Ascending aorta (tissue), 2 donors: Measurements from ENCODE around the gene ZFYVE28. TPM values are rescaled to one million over a fixed set of nuclear protein-coding genes. Genes with fewer than 3 reads are reported as not detected.

Experiments
- DNase-seq, 2 donors: peaks; one replicate each; pipeline ENCODE4 v3.0.0-alpha.2; 2019; ENCODE audit warnings: low spot score in 2 of 2
- H3K27ac ChIP-seq, 2 donors: fragments of 200-600 bp; sonication (generic); one replicate each; pipeline ENCODE4 v1.5.1; 2016 to 2017; ENCODE audit warnings: mild to moderate bottlenecking in 1 of 2
- H3K27me3 ChIP-seq: fragments of 200-600 bp; sonication (generic); one replicate; pipeline ENCODE4 v1.5.1; 2017
- H3K36me3 ChIP-seq, 2 donors: fragments of 200-600 bp; sonication (generic); one replicate each; pipeline ENCODE4 v1.5.1; 2016
- H3K4me1 ChIP-seq, 2 donors: fragments of 200-600 bp; sonication (generic); one replicate each; pipeline ENCODE4 v1.5.1; 2016 to 2017; ENCODE audit warnings: mild to moderate bottlenecking in 1 of 2
- H3K4me3 ChIP-seq, 2 donors: fragments of 200-600 bp; sonication (generic); one replicate each; pipeline ENCODE4 v1.5.1; 2016 to 2017; ENCODE audit warnings: mild to moderate bottlenecking in 1 of 2
- H3K9me3 ChIP-seq, 2 donors: fragments of 200-600 bp; sonication (generic); one replicate each; pipeline ENCODE4 v1.5.1; 2016
- intact Hi-C: fragments of 100-400 bp; cut with DNase I; formaldehyde crosslinking; loops from one replicate; pipeline ENCODE4 v1.15.1; 2023
- total RNA-seq: library from RNA; depleted of rRNA; stranded (reverse); fragments of >200 nt; gene quantifications from one replicate; pipeline ENCODE4 v1.1.0, GENCODE V29; 2016
- TF ChIP-seq, protein P1 (sequence below), 3 experiments: fragments of 200-600 bp in 2 of 3; fragments of 450-650 bp in 1 of 3; sonication (generic) in 2 of 3; IDR thresholded peaks; one replicate each; pipeline ENCODE4 v1.5.1; 2016 to 2019; ENCODE audit warnings: antibody characterized with exemption in 3 of 3, mild to moderate bottlenecking in 1 of 3, moderate library complexity in 1 of 3

The ZFYVE28 gene
- total RNA-seq, 1 donor from 2014 or later, result 12.3 TPM

DNA sequence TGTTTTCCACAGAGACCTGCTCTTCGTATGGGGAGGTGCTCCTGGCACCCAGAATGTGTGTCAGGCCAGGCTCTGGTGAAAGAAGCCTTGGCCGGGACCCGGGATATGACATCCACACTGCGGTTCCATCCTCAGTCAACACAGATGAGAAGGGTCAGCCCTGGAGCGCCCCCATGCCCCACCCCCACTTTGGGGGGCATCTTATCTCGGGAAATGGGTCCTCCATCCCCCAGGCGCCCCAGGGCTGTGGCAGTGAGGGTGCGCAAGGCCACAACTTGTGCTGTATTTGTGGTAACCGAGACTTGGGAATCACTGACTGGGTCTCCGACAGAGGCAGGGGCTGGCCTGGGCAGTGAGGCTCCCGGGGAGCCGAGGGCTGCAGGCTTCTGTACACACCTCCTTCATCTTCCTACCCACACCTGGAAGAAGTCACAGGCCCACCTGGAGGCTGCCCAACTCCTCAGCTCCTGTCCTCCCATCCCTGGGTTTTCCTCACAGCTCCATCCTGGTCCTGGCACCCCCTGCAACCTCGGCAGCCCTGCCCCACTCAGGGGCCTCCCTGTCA, 8.3 kb upstream of the ZFYVE28 start:
- no peak for DNase-seq
- H3K27me3 ChIP-seq, result no peaks in the 10 kb centered on the region
- H3K4me3 ChIP-seq, result no peak overlapping the region
- TF ChIP-seq, protein P1, sequence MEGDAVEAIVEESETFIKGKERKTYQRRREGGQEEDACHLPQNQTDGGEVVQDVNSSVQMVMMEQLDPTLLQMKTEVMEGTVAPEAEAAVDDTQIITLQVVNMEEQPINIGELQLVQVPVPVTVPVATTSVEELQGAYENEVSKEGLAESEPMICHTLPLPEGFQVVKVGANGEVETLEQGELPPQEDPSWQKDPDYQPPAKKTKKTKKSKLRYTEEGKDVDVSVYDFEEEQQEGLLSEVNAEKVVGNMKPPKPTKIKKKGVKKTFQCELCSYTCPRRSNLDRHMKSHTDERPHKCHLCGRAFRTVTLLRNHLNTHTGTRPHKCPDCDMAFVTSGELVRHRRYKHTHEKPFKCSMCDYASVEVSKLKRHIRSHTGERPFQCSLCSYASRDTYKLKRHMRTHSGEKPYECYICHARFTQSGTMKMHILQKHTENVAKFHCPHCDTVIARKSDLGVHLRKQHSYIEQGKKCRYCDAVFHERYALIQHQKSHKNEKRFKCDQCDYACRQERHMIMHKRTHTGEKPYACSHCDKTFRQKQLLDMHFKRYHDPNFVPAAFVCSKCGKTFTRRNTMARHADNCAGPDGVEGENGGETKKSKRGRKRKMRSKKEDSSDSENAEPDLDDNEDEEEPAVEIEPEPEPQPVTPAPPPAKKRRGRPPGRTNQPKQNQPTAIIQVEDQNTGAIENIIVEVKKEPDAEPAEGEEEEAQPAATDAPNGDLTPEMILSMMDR (IDR thresholded peaks at IDR 0.05), result no peak
- intact Hi-C loops, result no loop called here
- H3K36me3 ChIP-seq, result no peaks in the 10 kb centered on the region
- no peak overlapping the region for H3K27ac ChIP-seq
- no peaks in the 10 kb centered on the region for H3K9me3 ChIP-seq
- H3K4me1 ChIP-seq, result no peaks in the 10 kb centered on the region

DNA sequence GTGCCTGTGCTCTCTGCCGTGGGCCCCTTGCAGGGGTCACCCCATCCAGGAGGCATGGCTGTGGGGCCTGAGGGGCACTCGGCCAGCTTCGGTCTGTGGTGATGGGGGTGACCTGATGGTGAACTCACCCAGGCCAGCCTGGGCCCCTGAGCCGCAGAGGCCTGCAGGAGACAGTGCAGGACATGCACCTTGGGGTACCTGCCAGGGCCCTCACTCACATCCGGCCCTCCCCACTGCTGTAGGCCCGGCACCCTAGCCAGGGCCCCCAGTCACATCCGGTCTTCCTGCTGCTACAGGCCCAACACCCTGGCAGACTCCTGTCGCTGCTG, 7.6 kb upstream of the ZFYVE28 start:
- H3K36me3 ChIP-seq, result no peaks in the 10 kb centered on the region
- H3K4me1 ChIP-seq, result no peaks in the 10 kb centered on the region
- no peaks in the 10 kb centered on the region for H3K9me3 ChIP-seq
- intact Hi-C loops, result no loop called here
- H3K4me3 ChIP-seq, result no peak overlapping the region
- TF ChIP-seq, protein P1 (IDR thresholded peaks at IDR 0.05), result no peak
- no peak for DNase-seq
- H3K27me3 ChIP-seq, result no peaks in the 10 kb centered on the region
- no peak overlapping the region for H3K27ac ChIP-seq

DNA sequence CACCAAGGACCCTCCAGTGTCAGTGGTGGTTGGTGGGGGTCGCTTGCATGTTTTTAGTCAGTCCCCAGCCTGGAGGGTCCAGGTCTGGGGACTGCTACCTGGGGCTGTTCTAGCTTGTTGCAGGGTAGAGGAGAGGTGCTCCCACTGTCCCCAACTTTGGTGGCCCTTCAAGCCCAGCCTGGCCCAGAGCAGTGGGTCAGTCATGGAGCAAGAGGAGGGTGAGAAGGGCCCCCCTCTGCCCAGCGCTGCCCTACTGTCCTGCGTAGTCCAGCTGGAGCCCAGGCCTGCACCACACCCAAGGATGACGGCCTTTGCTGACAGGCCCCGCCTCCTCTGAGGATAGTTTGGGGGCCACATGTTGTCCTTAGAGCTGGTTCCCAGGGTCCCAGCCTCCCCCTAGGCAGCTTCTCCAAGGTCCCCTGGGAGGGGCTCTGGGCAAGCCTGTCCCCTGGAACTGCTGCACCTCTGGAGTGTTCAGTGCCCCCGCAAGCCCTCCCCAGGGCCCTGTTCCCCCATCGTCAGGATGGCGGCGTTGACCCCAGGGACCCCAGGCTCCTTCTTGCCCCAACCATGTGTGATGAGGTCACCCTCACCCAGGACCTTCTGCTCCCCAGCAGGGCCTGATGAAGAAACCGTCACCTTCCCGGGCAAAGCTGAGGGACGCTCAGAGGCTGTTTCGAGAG, 7.1 kb upstream of the ZFYVE28 start:
- intact Hi-C loops, result no loop called here
- H3K27me3 ChIP-seq, result no peaks in the 10 kb centered on the region
- TF ChIP-seq, protein P1 (IDR thresholded peaks at IDR 0.05), result no peak

DNA sequence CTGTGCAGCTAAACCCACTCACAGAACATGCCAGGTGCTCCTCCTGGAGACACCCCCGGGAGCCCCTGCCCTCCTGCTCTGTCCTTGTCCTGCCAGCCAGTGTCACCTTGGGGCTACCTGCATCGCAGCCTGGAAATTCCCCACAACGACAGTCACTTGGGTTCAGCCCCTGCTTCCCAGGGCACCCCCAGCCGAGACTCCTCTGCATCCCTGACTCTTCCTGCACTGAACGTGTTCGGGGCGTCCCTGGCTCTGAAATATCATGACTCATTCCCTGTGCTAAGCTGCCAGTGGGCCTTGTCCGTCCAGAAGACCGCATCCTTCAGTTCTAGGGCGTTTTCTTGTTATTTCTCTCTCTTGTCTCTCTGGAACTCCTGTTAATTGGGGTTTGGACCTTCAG, 6.1 kb upstream of the ZFYVE28 start:
- H3K27me3 ChIP-seq, result no peaks in the 10 kb centered on the region
- intact Hi-C loops, result no loop called here
- H3K4me1 ChIP-seq, result no peaks in the 10 kb centered on the region
- H3K27ac ChIP-seq, result no peak overlapping the region
- no peak for DNase-seq
- TF ChIP-seq, protein P1 (IDR thresholded peaks at IDR 0.05), result no peak
- no peak overlapping the region for H3K4me3 ChIP-seq
- no peaks in the 10 kb centered on the region for H3K36me3 ChIP-seq
- H3K9me3 ChIP-seq, result no peaks in the 10 kb centered on the region

More for the DNA sequence above, 7.1 kb upstream of the ZFYVE28 start:
- no peaks in the 10 kb centered on the region for H3K9me3 ChIP-seq
- no peaks in the 10 kb centered on the region for H3K36me3 ChIP-seq
- DNase-seq, result no peak
- no peak overlapping the region for H3K27ac ChIP-seq
- no peak overlapping the region for H3K4me3 ChIP-seq
- no peaks in the 10 kb centered on the region for H3K4me1 ChIP-seq

DNA sequence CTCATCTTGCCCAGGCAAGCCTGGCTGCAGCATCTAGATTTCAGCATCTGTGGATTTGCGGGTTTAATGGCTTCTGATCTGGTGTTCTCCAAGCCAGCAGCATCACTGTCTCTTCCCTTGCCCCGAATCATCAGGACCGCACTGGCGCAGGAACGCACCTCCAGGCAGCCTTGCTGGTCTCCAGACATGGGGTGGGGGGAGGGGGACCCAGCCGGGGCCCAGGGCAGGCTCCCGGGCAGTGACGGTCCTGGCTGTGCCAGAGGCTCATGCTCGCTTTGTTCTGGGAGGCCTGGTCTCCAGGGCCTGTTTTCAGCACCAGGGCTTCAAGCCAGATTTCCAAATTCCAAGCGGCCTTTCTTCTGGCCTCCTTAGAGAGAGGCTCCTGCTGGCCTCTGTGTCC, 5.2 kb upstream of the ZFYVE28 start:
- no peaks in the 10 kb centered on the region for H3K36me3 ChIP-seq
- no peaks in the 10 kb centered on the region for H3K27me3 ChIP-seq
- DNase-seq, result no peak
- TF ChIP-seq, protein P1 (IDR thresholded peaks at IDR 0.05), result no peak
- no peaks in the 10 kb centered on the region for H3K9me3 ChIP-seq
- intact Hi-C loops, result no loop called here
- no peak overlapping the region for H3K27ac ChIP-seq
- H3K4me3 ChIP-seq, result no peak overlapping the region
- H3K4me1 ChIP-seq, result peaks cover 3 to 4% of the 10 kb centered on the region in 2 donors
